Aortic smooth muscle cell (primary cell): ENCODE data around the gene FER1L5. TPM values are rescaled to one million over a fixed set of nuclear protein-coding genes. Genes with fewer than 3 reads are reported as not detected.

ENCODE experiments used
- total RNA-seq: library from RNA; depleted of rRNA; stranded (reverse); fragments of >200 nt; gene quantifications from 2 replicates; pipeline ENCODE4 v1.2.3, GENCODE V29; 2014

Gene FER1L5
- 0.25 and 0.53 TPM in 2 replicates for total RNA-seq

DNA sequence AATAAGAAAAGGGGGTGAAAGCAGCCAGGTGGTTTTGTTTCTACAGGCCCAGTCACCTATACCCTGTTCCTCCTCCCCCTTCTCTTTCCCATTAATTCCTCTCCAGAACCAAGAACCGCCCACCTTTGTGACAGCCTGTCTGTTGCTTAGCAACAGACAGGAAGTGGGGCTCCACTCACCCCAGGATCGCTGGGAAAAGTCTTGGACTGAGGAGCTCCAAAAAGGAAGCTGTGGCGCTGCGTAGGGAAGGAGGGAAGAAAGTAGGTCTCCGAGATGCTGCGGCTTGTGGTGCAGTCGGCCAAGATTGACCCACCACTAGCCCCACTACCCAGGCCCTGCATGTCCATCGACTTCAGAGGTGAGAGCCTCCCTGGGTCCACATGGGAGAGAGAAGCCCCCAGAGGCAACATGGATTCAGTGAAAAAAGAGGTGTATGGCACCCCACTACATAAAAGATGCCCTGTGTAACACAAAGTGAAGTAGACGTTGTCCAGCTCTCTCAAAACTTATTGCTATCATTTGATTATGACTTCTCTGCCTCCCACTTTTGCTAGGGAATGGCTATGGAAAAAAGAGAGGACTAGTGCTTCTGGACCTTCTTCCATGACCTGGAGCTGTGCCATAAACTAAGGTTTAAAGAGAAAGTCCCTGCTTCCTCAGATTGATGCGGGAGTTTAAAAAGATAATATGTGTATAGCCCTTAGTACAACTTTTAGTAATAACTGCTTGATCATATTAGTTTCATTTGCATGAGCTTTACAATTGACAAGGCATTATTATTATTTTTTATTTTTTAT, at the start of gene FER1L5:
TSS of gene FER1L5 (plus strand) at position 201 of the 797 bp plus-strand sequence. CDS start at position 274, 73 bp downstream.

DNA sequence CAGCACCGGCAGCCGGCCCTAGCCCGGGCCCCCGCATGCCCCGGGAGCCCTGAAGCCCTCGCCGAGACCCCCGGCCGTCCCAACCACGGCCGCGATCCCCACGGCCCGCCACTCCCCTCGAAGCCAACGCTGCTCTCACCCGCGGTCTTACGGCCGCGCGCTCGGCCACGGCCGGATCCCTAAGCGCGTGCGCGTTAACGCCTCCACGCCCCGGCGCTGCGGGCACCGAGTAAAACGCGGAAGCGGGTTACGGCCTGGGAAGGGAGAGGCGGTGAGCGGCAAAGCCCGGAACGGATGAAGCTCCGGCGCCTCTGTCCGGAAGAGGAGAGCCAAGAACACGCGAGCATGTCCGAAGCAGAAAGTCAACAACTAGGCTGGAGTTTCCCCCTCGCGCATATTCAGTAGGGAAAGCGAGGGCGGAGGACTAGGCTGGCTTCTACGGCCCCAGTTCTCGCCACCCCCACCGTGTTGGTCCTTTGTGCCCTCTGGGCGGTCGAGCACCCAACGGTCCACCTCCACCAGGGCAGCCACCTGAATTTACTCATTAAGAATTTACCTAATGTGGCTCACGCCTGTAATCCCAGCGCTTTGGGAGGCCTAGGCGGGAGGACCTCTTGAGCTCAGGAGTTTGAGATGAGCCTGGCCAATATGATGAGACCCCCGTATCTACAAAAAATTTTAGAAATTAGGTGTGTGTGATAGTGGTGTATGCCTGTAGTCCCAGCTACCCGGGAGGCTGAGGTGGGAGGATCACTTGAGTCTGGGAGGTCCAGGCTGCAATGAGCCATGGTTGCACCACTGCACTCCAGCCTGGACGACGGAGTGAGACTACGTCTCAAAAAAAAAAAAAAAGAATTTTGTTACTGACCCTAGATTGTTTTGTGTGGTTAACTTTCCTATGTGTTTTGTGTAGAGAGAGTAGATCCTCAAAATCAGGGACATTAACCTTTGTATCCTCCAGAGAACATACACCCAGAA, 4.1 kb upstream of the FER1L5 start, which contains the start of gene KANSL3:
TSS of gene KANSL3 (minus strand) at position 169 of the 978 bp plus-strand sequence. CDS start 1,177 bp downstream, outside the sequence.

GRCh38 chr2:96739633-96740428, 97.3 kb downstream of the FER1L5 start, which contains the start of gene LMAN2L:
LMAN2L (minus strand) TSS chr2:96740064; CDS start chr2:96740040, 24 bp downstream.

Other genes starting within 250 kb of the FER1L5 start
- gene NEURL3, start 137.4 kb upstream of the FER1L5 start, total RNA-seq: not detected in 2 replicates
- gene ARID5A, start 106.0 kb upstream of the FER1L5 start, total RNA-seq: 12.9 and 29.5 TPM in 2 replicates
- 23.0 and 26.6 TPM in 2 replicates for gene KANSL3, start 4.5 kb upstream of the FER1L5 start, total RNA-seq
- gene LMAN2L, start 97.3 kb downstream of the FER1L5 start, total RNA-seq: 19.0 and 19.3 TPM in 2 replicates
- gene CNNM4, start 118.1 kb downstream of the FER1L5 start, total RNA-seq: 1.8 and 2.8 TPM in 2 replicates
- 4.5 and 5.2 TPM in 2 replicates for gene CNNM3, start 173.5 kb downstream of the FER1L5 start, total RNA-seq
- 1.1 and 1.9 TPM in 2 replicates for gene ANKRD23, start 201.3 kb downstream of the FER1L5 start, total RNA-seq
- 6.2 and 7.0 TPM in 2 replicates for gene ANKRD39, start 215.3 kb downstream of the FER1L5 start, total RNA-seq
- 16.0 and 18.1 TPM in 2 replicates for gene SEMA4C, start 227.3 kb downstream of the FER1L5 start, total RNA-seq